H9 (cell line): ENCODE measurements around the gene XCR1. TPM values are rescaled to one million over a fixed set of nuclear protein-coding genes. Genes with fewer than 3 reads are reported as not detected.

Experiments used
- DNase-seq: peaks from one replicate; pipeline ENCODE4 v3.0.0-alpha.2; 2017
- H2AFZ ChIP-seq: one replicate; pipeline ENCODE4 v1.6.1; 2013; ENCODE audit warnings: mild to moderate bottlenecking, low read length, control low read depth, moderate library complexity
- H2AK5ac ChIP-seq: 2 replicates; pipeline ENCODE4 v1.6.1; 2013; ENCODE audit warnings: low read length, control low read depth, mixed read lengths; ENCODE audit not compliant: insufficient read length
- H2BK120ac ChIP-seq: one replicate; pipeline ENCODE4 v1.6.1; 2013; ENCODE audit warnings: low read depth, mild to moderate bottlenecking, low read length, control low read depth, inconsistent platforms; ENCODE audit not compliant: poor library complexity, severe bottlenecking
- H2BK12ac ChIP-seq: 2 replicates; pipeline ENCODE4 v1.6.1; 2013; ENCODE audit warnings: low read length, control low read depth, mixed read lengths, low read depth; ENCODE audit not compliant: insufficient read length
- H2BK15ac ChIP-seq: 2 replicates; pipeline ENCODE4 v1.6.1; 2013; ENCODE audit warnings: low read depth, low read length, control low read depth
- H2BK20ac ChIP-seq: one replicate; pipeline ENCODE4 v1.6.1; 2013; ENCODE audit warnings: low read depth, mild to moderate bottlenecking, low read length, control low read depth, inconsistent platforms; ENCODE audit not compliant: poor library complexity, severe bottlenecking
- H2BK5ac ChIP-seq: 2 replicates; pipeline ENCODE4 v1.6.1; 2013; ENCODE audit warnings: low read length, control low read depth, mixed read lengths; ENCODE audit not compliant: insufficient read length
- H3K14ac ChIP-seq: 2 replicates; pipeline ENCODE4 v1.6.1; 2013; ENCODE audit warnings: low read length, control low read depth; ENCODE audit not compliant: insufficient read depth
- H3K18ac ChIP-seq: 2 replicates; pipeline ENCODE4 v1.6.1; 2013; ENCODE audit warnings: low read depth, mild to moderate bottlenecking, mixed read lengths, low read length, control low read depth; ENCODE audit not compliant: insufficient read length
- H3K23ac ChIP-seq: 2 replicates; pipeline ENCODE4 v1.6.1; 2013; ENCODE audit warnings: low read length, control low read depth, mixed read lengths, low read depth; ENCODE audit not compliant: insufficient read length
- H3K23me2 ChIP-seq: 2 replicates; pipeline ENCODE4 v1.6.1; 2013; ENCODE audit warnings: low read depth, mild to moderate bottlenecking, mixed read lengths, low read length, control low read depth; ENCODE audit not compliant: insufficient read length, poor library complexity, severe bottlenecking
- H3K27ac ChIP-seq: 2 replicates; pipeline ENCODE4 v1.5.1; 2013; ENCODE audit warnings: low read length, control low read depth, mixed read lengths, low read depth; ENCODE audit not compliant: insufficient read length
- H3K27me3 ChIP-seq: 2 replicates; pipeline ENCODE4 v1.6.1; 2013; ENCODE audit warnings: low read length, control low read depth, inconsistent platforms; ENCODE audit not compliant: insufficient read depth
- H3K4ac ChIP-seq: 2 replicates; pipeline ENCODE4 v1.6.1; 2013; ENCODE audit warnings: low read depth, mild to moderate bottlenecking, control low read depth, inconsistent platforms, low read length, moderate library complexity
- H3K4me1 ChIP-seq: 2 replicates; pipeline ENCODE4 v1.6.1; 2013; ENCODE audit warnings: low read length, control low read depth, inconsistent platforms; ENCODE audit not compliant: insufficient read depth
- H3K4me2 ChIP-seq: 2 replicates; pipeline ENCODE4 v1.6.1; 2013; ENCODE audit warnings: low read length, control low read depth, mixed read lengths; ENCODE audit not compliant: insufficient read length, insufficient read depth
- H3K56ac ChIP-seq: 2 replicates; pipeline ENCODE4 v1.6.1; 2013; ENCODE audit warnings: low read depth, mild to moderate bottlenecking, mixed read lengths, low read length, control low read depth; ENCODE audit not compliant: insufficient read length
- H3K79me1 ChIP-seq: 2 replicates; pipeline ENCODE4 v1.6.1; 2013; ENCODE audit warnings: low read depth, mild to moderate bottlenecking, moderate library complexity, low read length, control low read depth, inconsistent platforms; ENCODE audit not compliant: insufficient read depth, poor library complexity, severe bottlenecking
- H3K79me2 ChIP-seq: 2 replicates; pipeline ENCODE4 v1.6.1; 2013; ENCODE audit warnings: low read length, control low read depth, inconsistent platforms; ENCODE audit not compliant: insufficient read depth
- H3K9ac ChIP-seq: 2 replicates; pipeline ENCODE4 v1.6.1; 2013; ENCODE audit warnings: low read length, control low read depth, mixed read lengths; ENCODE audit not compliant: insufficient read length; ENCODE audit errors: extremely low read depth
- H3K9me3 ChIP-seq: one replicate; pipeline ENCODE4 v1.6.1; 2013; ENCODE audit warnings: low read depth, low read length, inconsistent platforms; ENCODE audit not compliant: control insufficient read depth
- H3T11ph ChIP-seq: one replicate; pipeline ENCODE4 v1.6.1; 2013; ENCODE audit warnings: mild to moderate bottlenecking, low read length, control low read depth, inconsistent platforms
- H4K20me1 ChIP-seq: one replicate; pipeline ENCODE4 v1.6.1; 2013; ENCODE audit not compliant: control insufficient read depth, insufficient read length, insufficient read depth
- H4K5ac ChIP-seq: 2 replicates; pipeline ENCODE4 v1.6.1; 2013; ENCODE audit warnings: low read depth, mild to moderate bottlenecking, mixed read lengths, low read length, control low read depth; ENCODE audit not compliant: insufficient read length
- H4K8ac ChIP-seq: replicated peaks from 2 replicates; pipeline ENCODE4 v1.6.1; 2013; ENCODE audit warnings: low read length, control low read depth, mixed read lengths, low read depth; ENCODE audit not compliant: insufficient read length
- H4K91ac ChIP-seq: 2 replicates; pipeline ENCODE4 v1.6.1; 2013; ENCODE audit warnings: low read depth, mild to moderate bottlenecking, moderate library complexity, mixed read lengths, low read length, control low read depth; ENCODE audit not compliant: insufficient read length
- H3K27ac Mint-ChIP-seq, 3 experiments: 2 replicates in 2 of 3; 3 replicates in 1 of 3; pipeline ENCODE4 v1.8.0; 2020 to 2021; ENCODE audit warnings: mixed read lengths in 3 of 3, mild to moderate bottlenecking in 1 of 3, moderate library complexity in 1 of 3
- H3K27me3 Mint-ChIP-seq: 2 replicates; pipeline ENCODE4 v1.8.0; 2021; ENCODE audit warnings: low read depth, mild to moderate bottlenecking, moderate library complexity, mixed read lengths
- H3K36me3 Mint-ChIP-seq, 3 experiments: 2 replicates in 2 of 3; 3 replicates in 1 of 3; pipeline ENCODE4 v1.8.0; 2020 to 2021; ENCODE audit warnings: low read depth in 3 of 3, mixed read lengths in 3 of 3; ENCODE audit not compliant: insufficient read depth in 1 of 3
- H3K4me1 Mint-ChIP-seq, 2 experiments: 2 replicates each; pipeline ENCODE4 v1.8.0; 2020; ENCODE audit warnings: mixed read lengths in 2 of 2
- H3K4me3 Mint-ChIP-seq, 2 experiments: 2 replicates in 1 of 2; 3 replicates in 1 of 2; pipeline ENCODE4 v1.8.0; 2020 to 2021; ENCODE audit warnings: mild to moderate bottlenecking in 2 of 2, mixed read lengths in 2 of 2, moderate library complexity in 1 of 2
- H3K9me3 Mint-ChIP-seq, 2 experiments: 2 replicates in 1 of 2; 3 replicates in 1 of 2; pipeline ENCODE4 v1.8.0; 2020; ENCODE audit warnings: mild to moderate bottlenecking in 2 of 2, mixed read lengths in 2 of 2, moderate library complexity in 1 of 2
- WGBS: extraction: QIAGEN DNeasy Blood & Tissue Kit; methylation state at CpG from one replicate; pipeline ENCODE4 v1.1.7; 2013; ENCODE audit warnings: missing lambda C conversion rate, low lambda C conversion rate, mixed read lengths; ENCODE audit not compliant: insufficient read length; ENCODE audit errors: extremely low coverage; 5-methylcytosine and 5-hydroxymethylcytosine counted together
- total RNA-seq: library from RNA; stranded (reverse); gene quantifications from 2 replicates; pipeline ENCODE4 v1.2.1, GENCODE V29; 2021
- TF ChIP-seq, protein P1 (sequence below): fragments of 200-600 bp; sonication (generic); conservative IDR thresholded peaks from 3 replicates; pipeline ENCODE4 v1.8.0; 2021; ENCODE audit warnings: antibody characterized with exemption, mild to moderate bottlenecking

Gene XCR1
- total RNA-seq, 1 experiment from 2014 or later = not detected

DNA sequence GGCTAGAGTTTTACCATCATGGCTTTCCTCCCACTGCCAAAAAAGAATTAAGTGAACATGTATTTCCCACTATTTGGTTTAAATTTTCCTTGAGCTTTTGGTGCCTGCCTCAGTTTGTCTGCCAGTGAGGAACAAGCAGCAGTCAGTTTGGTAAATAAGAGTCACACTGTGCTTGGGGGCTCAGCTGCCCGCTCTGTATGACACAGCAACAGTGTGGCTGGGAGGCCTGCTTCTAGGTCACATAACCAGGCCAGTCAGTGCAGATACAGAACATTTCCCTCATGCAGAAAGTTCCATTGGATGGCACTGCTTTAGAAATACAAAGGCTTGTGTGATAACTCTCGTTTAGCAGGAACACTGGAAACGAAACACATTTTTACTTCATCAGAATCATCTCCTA lies 57.3 kb downstream of the XCR1 start:
- Histone ChIP-seq H3K14ac (no peak overlapping the region), H3K79me2 (no peaks in the 10 kb centered on the region), H3K79me1 (no peaks in the 10 kb centered on the region), H4K8ac (no peak overlapping the region), H3K27ac (no peak overlapping the region), H4K5ac (no peak overlapping the region), H3K27me3 (no peaks in the 10 kb centered on the region), H3K9me3 (no peaks in the 10 kb centered on the region), H3K9ac (no peak overlapping the region), H2BK20ac (no peak overlapping the region), H2AK5ac (no peak overlapping the region), H3K23ac (no peak overlapping the region), H3K4me1 (no peaks in the 10 kb centered on the region), H3K23me2 (no peaks in the 10 kb centered on the region), H3K4me2 (no peak overlapping the region), H3K18ac (no peak overlapping the region), H3K56ac (no peak overlapping the region), H3T11ph (no peak overlapping the region), H2BK12ac (no peak overlapping the region), H2BK15ac (no peak overlapping the region), H2BK120ac (no peak overlapping the region), H4K91ac (no peak overlapping the region), H4K20me1 (no peaks in the 10 kb centered on the region), H3K4ac (no peak overlapping the region), H2BK5ac (no peak overlapping the region), H2AFZ (no peak overlapping the region)
- Mint-ChIP-seq H3K27ac (no peak overlapping the region), H3K9me3 (no peaks in the 10 kb centered on the region), H3K4me1 (no peaks in the 10 kb centered on the region), H3K36me3 (peaks cover 18 to 74% (median 68%) of the 10 kb centered on the region in 3 experiments; a peak in 6 of 7 replicates), H3K4me3 (no peak overlapping the region; a peak in 1 of 5 replicates), H3K27me3 (peaks cover 1% of the 10 kb centered on the region; the same call in 1 of the 2 replicates)
- TF ChIP-seq, protein P1, sequence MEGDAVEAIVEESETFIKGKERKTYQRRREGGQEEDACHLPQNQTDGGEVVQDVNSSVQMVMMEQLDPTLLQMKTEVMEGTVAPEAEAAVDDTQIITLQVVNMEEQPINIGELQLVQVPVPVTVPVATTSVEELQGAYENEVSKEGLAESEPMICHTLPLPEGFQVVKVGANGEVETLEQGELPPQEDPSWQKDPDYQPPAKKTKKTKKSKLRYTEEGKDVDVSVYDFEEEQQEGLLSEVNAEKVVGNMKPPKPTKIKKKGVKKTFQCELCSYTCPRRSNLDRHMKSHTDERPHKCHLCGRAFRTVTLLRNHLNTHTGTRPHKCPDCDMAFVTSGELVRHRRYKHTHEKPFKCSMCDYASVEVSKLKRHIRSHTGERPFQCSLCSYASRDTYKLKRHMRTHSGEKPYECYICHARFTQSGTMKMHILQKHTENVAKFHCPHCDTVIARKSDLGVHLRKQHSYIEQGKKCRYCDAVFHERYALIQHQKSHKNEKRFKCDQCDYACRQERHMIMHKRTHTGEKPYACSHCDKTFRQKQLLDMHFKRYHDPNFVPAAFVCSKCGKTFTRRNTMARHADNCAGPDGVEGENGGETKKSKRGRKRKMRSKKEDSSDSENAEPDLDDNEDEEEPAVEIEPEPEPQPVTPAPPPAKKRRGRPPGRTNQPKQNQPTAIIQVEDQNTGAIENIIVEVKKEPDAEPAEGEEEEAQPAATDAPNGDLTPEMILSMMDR = no peak
- DNase-seq = no peak
- no CpG with 5 or more reads among the region's 3 CpGs for WGBS
